ENCODE data around the gene KCNK10. TPM values are rescaled to one million over a fixed set of nuclear protein-coding genes. Genes with fewer than 3 reads are reported as not detected.

Gene KCNK10, protein sequence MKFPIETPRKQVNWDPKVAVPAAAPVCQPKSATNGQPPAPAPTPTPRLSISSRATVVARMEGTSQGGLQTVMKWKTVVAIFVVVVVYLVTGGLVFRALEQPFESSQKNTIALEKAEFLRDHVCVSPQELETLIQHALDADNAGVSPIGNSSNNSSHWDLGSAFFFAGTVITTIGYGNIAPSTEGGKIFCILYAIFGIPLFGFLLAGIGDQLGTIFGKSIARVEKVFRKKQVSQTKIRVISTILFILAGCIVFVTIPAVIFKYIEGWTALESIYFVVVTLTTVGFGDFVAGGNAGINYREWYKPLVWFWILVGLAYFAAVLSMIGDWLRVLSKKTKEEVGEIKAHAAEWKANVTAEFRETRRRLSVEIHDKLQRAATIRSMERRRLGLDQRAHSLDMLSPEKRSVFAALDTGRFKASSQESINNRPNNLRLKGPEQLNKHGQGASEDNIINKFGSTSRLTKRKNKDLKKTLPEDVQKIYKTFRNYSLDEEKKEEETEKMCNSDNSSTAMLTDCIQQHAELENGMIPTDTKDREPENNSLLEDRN
- total RNA-seq, result not detected

DNA sequence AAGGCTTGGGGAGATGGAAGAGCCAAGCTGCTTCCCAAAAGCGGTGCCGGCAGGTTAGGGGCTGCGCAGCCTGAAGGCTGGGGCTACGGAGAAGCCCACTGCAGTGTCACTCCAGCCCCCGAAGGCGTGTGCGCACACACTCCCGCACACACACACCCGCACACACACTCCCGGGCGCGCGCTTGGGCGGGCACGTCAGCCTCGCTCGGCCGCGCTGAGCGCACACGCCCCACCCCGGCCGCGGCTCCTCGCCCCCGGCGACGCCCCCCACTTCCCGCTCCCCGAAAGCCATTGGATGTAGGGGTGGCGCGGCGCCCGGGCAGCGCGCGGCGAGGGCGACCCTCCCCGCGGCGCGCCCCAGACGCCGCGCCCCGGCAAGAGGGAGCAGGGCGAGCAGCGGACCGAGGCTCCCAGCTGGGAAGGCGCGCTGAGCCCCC is at the start of gene KCNK10:
Gene KCNK10, minus strand, starts transcription at position 184 of the 437 bp plus-strand sequence. CDS start 471 bp downstream, outside the sequence.
- DNase-seq (ENCODE audit: low spot score), result no peak
- intact Hi-C loops (cut with DNase I), result no loop called here
- ATAC-seq, result no peak

DNA sequence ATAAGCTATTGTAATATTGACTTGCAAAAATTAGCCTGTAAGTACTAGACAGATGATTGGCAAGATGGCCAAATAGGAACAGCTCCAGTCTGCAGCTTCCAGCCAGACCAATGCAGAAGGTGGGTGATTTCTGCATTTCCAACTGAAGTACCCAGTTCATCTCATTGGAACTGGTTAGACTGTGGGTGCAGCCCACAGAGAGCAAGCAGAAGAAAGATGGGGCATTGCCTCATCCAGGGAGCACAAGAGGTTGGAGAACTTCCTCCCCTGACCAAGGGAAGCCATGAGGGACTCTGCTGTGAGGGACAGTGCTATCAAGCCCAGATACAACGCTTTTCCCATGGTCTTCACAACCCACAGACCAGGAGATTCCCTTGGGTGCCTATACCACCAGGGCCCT is 46.4 kb upstream of the KCNK10 start:
- intact Hi-C loops (cut with DNase I), result no loop called here
- ATAC-seq (no peak), DNase-seq (ENCODE audit: low spot score) (no peak)

DNA sequence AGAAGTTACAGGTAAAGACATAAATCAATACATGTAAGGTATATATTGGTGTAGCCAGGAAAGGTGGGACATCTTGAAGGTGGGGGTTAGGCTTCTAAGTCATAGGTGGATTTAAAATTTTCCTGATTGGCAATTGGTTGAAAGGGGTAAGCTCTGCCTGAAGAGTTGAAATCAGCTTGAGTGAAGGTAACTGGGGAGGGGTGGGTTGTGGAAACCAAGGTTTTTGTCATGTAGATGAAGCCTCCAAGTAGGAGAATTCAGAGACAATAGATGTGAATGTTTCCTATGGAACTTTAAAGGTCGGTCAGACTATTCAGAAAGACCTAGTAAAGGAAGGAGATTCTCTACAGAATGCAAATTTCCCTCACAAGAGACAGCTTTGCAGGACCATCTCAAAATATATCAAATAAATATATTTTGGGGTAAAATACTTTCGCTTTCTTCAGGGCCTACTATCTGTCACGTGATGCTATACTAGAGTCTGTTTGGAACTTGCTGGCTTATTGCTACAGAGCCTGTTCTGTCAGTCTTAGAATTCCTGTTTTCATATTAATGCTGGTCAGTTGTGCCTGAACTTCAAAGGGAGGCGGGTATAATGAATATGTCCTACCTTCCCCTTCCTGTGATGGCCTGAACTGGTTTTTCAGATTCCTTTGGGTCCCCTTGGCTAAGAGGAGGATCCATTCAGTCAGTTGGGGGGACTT is 41.8 kb upstream of the KCNK10 start:
- intact Hi-C loops (cut with DNase I), result no loop called here
- DNase-seq (ENCODE audit: low spot score) (no peak), ATAC-seq (no peak)

DNA sequence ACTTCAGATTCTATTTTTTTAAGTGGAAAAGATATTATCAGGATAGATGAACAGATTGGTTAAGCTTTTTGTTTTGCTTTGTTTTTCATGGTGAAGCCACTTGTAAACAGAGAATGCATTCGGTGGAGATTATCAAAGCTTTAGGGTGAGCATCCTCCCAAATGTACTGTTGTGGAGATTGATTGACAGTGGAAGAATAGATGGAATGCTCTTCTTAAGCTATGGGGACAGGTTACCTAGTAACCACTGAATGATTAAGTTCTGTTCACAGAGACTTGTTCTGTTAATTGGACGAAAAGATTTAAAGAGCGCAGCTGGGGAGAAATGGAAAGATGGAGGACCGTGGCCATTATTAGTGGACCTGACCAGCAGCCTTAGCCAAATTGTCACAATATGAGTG is 40.6 kb upstream of the KCNK10 start:
- DNase-seq (ENCODE audit: low spot score), result no peak
- intact Hi-C loops (cut with DNase I), result no loop called here
- no peak for ATAC-seq

DNA sequence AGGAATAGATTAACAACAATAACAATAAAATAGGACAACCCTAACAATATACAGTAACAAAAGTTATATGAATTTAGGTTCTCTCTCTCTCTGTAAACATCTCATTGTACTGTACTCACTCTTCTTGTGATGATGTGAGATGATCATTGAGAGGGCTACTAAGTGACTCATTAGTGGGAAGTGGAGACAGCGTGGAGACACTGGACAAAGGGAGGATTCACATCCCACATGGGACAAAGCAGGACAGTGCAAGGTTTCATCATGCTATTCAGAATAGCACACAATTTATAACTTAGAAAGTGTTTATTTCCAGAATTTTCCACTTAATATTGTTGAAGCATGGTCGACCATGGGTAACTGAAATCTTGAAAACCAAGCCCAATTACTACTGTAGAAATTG is 36.4 kb upstream of the KCNK10 start:
- ATAC-seq (no peak), DNase-seq (ENCODE audit: low spot score) (no peak)
- intact Hi-C loops (cut with DNase I), result no loop called here

DNA sequence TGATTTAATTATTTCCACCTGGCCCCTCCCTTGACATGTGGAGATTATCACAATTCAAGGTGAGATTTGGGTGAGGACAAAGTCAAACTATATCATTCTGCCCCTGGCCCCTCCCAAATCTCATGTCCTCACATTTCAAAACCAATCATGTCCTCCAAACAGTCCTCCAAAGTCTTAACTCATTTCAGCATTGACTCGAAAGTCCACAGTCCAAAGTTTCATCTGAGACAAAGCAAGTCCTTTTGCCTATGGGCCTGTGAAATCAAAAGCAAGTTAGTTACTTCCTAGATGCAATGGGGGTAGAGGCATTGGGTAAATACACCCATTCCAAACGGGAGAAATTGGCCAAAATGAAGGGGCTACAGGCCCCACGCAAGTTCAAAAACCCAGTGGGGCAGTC is 31.3 kb upstream of the KCNK10 start:
- ATAC-seq, result no peak
- intact Hi-C loops (cut with DNase I), result no loop called here
- no peak for DNase-seq (ENCODE audit: low spot score)

DNA sequence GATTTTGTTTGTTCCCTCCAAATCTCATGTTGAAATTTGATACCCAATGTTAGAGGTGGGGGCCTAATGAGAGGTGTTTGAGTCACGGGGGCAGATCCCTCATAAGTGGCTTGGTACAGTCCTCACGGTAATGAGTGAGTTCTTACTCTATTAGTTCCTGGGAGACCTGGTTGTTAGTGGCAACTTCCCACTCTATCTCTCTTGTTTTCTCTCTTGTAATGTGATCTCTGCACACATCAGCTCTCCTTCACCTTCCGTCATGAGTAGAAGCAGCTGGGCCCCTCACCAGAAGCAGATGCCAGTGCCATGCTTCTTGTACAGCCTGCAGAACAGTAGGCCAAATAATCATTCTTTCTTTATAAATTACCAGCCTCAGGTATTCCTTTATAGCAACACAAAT is 29.6 kb upstream of the KCNK10 start:
- DNase-seq (ENCODE audit: low spot score) (no peak), ATAC-seq (no peak)
- intact Hi-C loops (cut with DNase I), result no loop called here

DNA sequence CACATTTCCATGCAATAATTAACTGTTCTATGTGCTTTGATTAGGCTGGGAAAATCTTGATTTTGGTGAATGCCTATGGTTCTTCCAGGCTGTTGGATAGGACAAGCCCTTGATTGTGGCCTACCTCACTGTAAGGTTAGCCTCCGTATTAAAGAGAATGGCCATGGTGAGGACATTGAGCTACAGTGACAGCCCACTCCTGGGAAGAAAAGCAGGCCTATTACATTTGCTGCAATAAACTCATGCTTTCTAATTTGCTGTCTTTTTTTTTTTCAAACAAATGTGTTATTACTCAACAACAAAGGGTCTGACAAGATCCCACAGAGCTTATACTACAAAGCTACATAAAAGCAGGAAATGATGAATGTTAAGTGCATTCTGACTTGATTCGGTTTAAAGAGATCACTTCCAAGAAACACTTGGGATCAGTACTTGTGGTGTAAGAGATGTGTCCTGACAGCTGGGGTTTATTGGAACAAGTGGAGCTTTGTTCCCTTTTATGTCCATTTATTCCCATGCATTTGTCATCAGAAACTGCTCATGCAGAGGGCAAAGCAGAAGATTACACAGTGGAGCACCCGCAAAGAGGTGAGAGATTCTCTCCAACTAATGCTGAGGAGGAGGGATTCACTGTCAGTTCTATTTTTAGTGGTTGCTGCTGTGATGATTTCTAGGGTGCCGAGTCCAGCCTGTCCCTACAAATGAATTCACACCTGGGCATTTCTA is 29.1 kb upstream of the KCNK10 start:
- DNase-seq (ENCODE audit: low spot score) (no peak), ATAC-seq (no peak)
- intact Hi-C loops (cut with DNase I), result no loop called here

DNA sequence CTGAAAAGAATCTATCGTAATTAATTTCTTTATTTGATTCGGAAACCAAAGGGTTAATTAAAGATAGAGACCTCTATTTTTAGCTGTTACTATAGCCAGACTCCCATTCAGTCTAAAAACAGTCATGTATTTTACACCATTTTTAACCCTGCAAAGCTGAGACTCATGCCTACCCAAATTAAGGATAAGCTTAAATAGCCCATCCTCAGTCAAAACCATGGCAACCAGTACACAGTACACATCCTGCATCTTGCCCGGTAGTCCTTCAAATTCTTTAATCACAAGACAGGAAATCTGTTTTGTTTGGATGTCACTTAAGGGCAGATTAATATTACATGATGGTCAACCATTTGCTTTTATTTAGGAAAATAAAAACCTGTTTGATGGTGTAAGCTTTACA is 25.5 kb upstream of the KCNK10 start:
- DNase-seq (ENCODE audit: low spot score) (no peak), ATAC-seq (no peak)
- intact Hi-C loops (cut with DNase I), result no loop called here

DNA sequence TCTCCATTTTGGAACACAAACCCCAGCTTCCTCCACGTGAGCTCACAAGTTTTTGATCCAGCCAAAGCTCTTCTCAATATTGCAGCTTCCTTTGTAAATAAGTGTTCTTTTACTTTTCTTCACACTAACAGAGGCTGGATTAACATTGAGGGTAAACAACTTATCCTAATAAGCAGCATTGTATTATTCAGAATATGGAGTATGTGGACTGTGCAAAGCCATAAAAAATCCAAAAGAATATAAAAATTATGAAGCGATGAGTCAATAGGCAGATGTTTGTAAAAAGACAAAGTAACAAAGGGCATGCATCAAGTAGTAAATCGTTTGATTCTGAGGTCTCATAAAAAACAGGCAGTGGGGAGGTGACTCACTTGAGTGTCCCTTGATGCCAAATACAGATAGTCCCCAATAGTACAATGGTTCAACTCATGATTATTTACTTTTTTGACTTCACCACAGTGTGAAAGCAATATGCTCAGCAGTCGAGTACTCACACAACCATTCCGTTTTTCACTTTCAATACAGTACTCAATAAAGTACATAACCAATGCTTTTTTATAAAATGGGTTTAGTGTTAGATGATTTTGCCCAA is 23.1 kb upstream of the KCNK10 start:
- ATAC-seq (no peak), DNase-seq (ENCODE audit: low spot score) (no peak)
- intact Hi-C loops (cut with DNase I), result no loop called here

DNA sequence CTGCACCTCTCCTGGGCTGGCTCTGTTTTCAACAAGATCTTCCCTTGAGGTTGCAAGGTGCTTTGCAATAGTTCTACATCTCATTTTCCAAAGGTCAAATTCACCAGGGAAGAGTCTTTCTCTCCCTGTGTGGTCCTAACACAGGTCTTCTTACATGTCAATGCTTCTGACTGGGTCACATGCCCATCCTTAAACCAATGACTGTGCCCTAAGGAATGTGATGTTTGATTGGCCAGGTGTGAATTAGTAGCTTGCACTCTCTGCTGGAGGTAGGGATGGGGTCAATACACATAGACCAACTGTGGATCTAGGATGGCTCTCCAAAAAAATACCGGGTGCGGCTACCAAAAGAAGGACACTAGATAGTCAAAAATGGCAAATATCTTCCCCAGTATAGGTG is 19.9 kb upstream of the KCNK10 start:
- DNase-seq (ENCODE audit: low spot score), result no peak
- no peak for ATAC-seq
- intact Hi-C loops (cut with DNase I), result no loop called here

DNA sequence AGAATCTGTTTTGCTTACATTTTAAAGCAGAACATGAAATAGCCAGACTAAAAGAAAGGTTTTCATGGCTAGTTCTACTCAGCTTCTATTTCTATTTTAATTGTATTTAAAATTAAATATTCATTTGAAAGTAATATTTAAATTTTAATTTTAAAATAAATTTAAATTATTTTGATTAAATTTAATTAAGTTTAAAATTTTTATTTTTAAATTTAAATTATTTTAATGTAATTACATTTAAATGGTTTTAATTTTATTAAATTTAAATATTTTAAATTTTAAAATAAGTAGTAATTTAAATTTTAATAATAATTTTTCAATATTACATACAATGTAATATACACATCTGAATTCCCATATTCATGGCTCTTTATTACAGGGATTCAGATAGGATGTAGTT is 17.3 kb upstream of the KCNK10 start:
- intact Hi-C loops (cut with DNase I), result no loop called here
- no peak for ATAC-seq

DNA sequence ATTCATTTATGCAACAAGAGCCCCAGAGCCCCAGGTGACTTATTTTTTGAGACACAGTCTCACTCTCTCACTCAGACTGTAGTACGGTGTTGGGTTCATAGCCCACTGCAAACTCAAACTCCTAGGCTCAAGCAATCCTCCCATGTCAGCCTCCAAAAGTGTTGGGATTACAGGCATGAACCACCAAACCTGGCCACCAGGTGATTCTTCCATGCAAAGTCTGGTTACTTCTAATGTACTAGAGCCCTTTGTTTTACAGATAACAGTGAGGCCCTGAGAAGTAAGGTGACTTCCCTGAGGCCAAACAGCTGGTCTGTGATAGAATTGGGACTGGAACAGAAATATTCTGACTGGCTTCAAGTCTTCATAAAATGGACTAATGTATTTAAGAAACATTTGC is 10.0 kb upstream of the KCNK10 start:
- no peak for ATAC-seq
- no peak for DNase-seq (ENCODE audit: low spot score)
- intact Hi-C loops (cut with DNase I), result no loop called here

More for the DNA sequence above, 17.3 kb upstream of the KCNK10 start:
- no peak for DNase-seq (ENCODE audit: low spot score)

DNA sequence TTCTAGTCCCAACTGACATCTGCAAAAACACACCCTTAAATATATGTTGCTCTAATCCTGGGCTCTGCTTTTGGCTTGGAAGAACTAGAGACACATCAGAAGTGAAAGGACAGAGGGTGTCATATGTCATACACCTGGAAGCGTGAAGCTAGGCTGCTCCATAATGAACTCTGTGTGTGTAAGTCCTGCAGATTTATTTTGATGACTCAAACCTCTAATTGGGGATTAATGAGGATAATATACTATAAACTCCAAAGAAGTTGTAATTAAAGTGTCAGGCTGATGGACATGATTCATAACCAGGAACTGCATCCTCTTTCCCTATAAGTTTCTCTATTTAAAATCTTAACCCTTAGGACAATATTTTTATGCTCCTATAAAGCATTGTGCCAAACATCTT is 4.4 kb upstream of the KCNK10 start:
- DNase-seq (ENCODE audit: low spot score) (no peak), ATAC-seq (no peak)
- intact Hi-C loops (cut with DNase I), result no loop called here

DNA sequence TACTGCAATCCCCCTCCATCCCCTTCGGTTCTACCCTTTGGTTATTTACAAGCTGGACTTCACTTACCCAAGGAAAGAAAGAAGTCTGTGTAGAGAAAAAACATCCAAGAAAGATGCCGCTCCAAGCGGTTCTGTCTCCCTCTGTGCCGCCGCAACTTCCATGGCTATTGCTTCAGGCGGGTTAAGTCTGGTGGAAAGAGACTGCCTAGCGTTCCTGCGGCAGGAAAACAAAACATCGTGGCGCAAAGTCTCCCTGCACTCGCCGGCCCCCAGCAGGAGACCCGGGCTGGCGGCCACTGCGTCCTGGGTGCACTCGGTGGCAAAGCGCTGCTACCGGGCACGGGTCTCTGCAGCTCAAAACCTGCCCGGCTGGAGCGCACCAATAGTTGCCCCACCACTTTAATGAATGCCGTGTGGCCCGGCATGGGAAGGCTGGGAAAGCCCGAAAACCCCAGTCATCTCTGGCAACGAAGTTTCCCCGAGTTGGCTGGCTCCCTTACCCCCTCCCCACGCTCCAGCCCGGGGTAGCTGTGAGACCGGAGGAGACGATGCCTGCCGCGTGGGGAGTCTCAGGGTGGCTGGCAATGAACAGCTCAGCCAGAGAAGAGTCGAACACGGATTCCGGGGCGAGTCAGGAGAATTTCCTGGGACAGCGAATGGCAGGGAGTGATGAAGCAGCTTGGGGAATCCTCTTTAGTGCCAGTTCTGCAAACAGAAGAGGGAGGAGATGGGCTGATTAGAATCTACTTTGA is 3.5 kb upstream of the KCNK10 start:
- intact Hi-C loops (cut with DNase I), result no loop called here
- no peak for ATAC-seq
- DNase-seq (ENCODE audit: low spot score), result no peak

DNA sequence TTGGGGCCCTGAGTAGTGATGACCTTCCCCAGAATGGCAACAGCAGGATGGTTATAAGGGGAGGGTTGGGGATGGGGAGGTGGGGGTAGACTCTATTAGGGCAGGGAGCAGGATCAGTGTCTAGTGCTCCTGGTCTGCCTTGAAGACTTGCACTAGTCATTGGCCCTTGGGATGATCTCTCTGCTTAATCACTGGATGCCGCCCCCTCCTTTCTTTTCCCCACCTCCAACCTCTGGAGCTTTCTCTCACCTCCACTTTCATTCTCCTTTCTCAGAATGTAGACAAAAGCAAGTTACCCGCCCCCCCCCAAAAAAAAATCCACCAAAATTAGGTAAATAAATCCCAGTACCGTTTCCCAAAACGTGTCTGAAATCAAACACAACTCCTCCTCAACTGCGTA is 2.8 kb upstream of the KCNK10 start:
- ATAC-seq (no peak), DNase-seq (ENCODE audit: low spot score) (no peak)
- intact Hi-C loops (cut with DNase I), result no loop called here

DNA sequence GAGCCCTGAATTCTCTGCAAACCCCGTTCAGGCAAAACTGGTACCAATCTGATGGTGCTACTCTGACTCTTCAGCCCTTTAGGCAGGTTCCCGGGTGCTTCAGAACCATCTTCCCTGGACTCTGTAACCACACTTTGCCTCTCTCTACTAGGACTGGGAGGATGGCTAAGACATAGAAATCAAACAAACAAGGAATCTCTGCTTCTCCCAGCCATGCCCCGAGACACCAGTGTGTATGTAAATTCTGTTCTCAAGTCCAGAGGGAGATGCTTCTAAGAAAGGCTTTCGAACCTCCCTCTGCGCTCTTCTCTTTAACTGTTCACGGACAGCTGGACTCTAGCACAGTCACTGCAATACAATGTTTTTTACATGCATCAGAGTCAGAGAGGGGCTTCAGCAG is 1.9 kb upstream of the KCNK10 start:
- no peak for DNase-seq (ENCODE audit: low spot score)
- intact Hi-C loops (cut with DNase I), result no loop called here
- no peak for ATAC-seq

DNA sequence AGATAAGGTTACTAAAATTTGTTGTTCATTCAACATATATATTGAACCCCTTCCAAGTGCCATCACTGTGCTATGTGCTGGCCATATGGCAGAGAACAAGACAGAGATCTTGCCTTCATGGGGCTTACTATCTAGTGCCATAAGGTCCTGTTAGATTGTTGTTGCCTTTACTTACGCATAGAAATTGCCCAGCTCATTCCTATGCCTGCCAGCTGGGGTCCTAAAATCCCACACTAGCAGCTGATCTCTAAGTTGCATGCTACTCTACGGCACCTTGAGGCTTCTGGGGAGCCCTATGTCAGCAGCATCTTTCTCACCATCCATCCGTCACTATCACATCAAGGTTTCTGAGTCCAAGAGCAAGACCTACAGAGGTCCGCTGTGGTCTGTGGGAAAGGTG is 1.4 kb upstream of the KCNK10 start:
- no peak for DNase-seq (ENCODE audit: low spot score)
- intact Hi-C loops (cut with DNase I), result no loop called here
- no peak for ATAC-seq
